ENCODE results near the gene AQP1.

AQP1 gene

DNA sequence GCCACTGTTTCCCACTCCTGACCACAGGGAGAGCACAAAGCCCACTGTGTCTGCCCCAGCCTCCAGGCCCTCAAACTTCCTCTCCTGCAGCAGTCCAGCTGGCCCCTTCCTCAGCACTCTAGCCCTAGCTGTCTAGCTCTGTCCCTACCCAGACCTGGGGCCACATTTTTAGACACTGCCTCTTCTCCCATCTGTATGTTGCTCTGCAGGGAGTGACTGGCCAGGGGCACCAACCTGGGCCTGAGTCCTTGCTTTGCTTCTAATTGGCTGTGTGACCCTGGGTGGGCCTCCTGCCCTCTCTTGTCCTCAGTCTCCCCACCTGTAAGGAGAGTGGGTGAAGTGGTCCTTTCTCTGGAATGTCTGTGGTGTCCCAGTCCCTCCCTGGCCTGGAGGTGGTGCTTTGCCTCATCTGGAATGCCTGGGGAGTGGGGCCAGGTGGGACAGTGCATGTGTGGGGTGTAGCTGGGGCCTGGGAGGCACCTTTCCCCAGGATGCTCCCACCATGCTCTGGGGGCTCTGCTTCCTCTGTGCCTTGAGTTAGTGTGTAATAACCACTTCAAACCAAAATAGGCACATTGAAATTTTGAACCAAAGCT, 25.1 kb downstream of the AQP1 start:
- no peak for DNase-seq (ENCODE audit: low read depth)

DNA sequence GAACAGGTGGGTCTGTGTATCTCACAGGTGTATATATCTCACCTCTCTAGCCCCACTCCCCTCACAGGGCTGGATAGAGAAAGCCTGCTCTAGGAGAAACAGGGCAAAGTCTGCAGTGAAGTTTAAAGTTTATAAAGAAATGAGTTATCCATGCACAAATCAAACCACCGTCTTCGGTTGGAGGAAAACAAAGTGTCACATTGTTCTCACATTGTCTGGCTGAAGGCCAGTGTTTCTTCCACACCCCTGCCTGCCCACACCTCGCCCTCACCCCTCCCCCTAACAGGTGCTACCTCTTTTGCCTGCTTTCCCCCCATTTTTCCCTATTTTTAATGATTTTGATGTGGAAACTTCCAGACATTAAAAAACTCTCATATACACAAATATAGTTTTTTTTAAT, 25.8 kb downstream of the AQP1 start:
- DNase-seq (ENCODE audit: low read depth) = no peak

DNA sequence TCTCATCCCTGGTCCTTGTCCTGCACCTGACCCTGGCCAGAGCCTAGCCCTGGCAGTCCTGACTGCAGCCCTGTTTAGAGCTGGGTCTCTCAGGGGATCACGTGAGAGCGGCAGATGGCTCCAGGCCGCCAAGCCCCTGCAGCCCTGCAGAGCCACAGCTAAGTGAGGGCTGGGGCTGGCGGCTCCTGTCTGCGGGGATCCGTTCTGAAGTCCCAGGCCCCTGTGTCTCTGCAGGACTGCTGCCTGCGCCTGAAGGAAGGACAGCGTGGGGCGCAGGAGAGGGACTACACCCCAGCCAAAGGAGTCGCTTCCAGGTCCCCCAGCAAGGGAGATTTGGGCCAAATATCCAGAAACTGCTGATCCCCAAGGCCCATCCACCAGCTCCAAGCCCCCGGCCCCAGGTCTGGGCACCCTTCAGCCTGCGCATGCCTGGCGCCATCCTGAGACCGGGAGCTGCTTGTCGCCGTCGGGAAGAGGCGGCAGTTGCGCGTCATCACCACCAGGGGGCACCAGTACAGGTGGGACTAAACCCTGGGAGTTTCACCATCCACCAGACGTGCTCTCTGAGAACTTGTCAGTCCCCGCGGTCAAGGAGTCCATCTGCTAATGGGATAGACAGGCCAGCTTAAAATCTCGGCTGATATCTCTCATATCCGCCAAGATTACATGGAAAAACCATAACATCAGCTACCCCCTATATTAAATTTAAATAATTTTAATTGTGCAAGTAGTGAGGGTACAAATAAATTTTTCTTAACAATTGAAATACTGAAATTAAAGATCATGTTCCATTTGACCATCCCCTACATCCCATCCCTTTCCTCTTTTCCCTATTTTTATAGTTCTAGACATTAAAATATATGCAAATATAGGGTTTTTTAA, 27.0 kb downstream of the AQP1 start:
- DNase-seq (ENCODE audit: low read depth) = peak; percentile 15

DNA sequence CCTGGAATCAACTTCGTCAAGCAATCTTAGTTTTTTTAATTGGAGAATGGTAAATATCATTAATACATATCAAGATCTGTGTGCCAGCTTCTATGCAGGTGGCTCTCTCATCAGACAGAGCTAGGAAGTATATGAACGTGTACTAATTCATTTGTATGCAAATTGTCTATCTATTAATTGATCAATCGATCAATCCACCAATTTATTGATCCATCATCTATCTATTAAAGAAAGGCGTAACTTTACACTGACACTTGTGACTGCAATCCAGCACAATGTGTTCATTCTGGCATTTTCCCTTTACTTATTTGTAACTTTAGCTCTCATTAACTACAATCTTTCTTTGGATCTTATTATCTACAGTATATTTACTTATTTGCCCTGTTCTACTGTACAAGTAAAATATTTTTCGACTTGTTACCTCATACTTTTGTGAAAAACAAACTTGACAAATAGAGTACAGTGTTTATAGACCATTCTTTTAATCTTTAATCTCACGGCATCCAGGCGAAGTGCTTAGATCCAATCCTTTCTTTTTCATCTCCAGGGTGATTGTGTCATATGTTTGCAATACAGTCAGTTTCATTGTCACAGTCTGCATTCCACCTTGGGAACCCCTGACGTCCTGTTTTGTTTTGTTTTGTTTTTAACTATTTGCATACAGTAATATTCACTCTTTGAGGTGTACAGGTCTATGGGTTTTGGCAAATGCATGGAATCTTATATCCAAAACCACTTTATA, 30.1 kb downstream of the AQP1 start:
- no peak for DNase-seq (ENCODE audit: low read depth)

DNA sequence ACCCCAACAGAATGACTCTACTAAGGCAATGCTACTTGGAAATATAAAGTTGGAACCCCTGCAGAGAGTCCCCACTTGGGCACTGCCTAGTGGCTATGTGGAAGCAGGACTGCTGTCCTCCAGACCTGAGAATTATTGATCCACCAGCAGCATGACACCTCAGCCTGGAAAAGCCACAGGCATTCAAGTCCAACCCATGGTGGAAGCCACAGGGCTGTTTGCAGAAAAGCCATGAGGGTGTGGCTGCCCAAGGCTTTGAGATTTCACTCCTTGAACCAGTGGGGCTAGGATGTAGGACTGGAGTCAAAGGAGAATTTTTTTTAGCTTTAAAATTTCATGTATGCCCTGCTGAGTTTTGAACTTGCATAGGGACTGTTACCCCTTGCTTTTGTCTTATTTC, 38.5 kb downstream of the AQP1 start:
- DNase-seq (ENCODE audit: low read depth) = no peak

DNA sequence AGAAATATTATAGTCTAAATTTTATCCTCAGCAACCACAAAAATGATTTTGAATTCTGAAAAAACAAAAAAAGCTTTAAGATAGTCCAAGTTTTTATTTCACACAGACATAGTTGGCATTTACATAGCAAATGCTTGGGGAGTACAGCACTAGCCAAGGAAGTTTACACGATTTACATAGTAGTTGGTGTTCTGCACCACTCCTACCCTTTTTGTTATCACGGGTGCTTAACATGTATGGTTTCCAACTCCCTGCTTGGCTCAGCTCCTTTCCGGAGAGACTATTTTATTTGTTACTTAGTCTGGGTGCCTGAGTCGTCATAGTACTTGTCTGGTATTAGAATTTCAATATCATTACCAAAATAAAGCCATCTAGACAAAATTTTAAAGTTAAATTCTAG, 43.3 kb downstream of the AQP1 start:
- DNase-seq (ENCODE audit: low read depth) = no peak

DNA sequence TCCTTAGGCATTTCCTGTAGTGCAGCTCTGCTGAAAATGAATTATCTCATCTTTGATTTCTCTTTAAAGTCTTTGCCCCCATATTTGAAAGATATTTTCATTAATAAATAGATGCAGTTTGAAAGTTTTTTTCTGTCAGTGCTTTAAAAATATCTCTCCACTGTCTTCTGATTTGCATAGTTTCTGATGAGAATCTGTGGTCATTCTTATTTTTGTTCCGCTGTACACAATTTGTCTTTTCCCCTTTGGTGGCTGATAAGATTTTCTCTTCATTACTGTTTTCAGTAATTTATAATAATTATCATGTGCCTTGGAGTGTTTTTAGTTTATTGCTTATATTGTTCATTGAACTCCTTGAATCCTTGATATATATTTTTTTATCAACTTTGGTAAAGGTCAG, 45.1 kb downstream of the AQP1 start:
- no peak for DNase-seq (ENCODE audit: low read depth)

DNA sequence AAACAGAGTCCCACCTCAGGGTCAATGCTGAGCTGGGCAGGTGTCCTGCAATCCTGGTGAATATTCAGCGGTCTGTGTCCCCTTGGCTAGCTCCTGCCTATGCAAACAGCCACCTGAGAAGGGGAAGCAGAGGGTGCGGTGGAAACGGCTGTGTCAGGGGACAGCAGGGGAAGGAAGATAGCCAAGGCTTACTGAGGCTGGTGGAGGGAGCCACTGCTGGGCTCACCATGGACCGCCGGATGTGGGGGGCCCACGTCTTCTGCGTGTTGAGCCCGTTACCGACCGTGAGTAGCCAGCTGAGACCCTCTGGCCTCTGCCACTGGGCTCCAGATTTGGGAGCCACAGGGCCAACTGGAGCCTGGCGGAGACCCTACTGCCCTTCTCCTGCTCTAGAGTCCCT, 52.2 kb downstream of the AQP1 start, which contains the start of gene GHRHR:
TSS of gene GHRHR (plus strand) at position 112 of the 400 bp plus-strand sequence. CDS start at position 228, 116 bp downstream.
- no peak for DNase-seq (ENCODE audit: low read depth)

DNA sequence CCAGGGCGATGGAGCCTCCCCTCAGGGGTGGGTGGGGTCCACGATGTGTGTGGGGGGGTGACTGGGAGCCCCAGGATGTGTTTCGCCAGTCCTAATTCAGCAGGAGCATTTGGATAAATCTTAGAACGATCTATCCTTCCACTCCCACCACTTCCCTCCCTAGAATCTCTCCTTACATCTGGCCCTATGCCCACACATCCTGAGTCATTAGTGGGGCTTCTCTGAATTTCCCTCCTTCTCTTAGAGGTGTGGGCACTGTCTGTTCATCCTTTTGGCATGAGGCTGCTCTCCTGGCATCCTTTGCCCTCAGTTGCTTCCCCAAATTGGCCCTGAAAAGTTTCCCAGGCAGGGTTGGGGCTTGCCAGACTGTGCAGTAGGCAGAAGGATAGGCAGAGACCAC, 53.7 kb downstream of the AQP1 start:
- no peak for DNase-seq (ENCODE audit: low read depth)

DNA sequence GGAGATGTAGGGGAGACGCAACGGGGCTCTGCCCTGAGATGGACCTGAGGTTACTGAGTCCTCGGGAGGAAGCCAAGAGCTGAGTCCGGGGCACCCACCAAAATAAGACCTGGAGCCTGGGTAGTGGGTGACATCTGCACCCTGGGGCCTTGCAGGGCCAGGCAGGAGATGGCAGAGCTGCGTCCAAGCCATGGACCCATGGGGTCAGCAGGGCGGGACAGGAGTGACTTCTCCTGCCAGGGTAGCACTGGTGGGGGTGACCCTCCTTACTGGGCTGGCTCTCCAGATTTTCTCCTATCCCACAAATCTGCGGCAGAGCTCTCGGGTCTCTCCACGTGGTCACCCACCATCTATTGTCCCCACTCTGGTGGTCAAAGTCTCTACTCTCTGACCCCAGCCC, 54.2 kb downstream of the AQP1 start:
- no peak for DNase-seq (ENCODE audit: low read depth)

DNA sequence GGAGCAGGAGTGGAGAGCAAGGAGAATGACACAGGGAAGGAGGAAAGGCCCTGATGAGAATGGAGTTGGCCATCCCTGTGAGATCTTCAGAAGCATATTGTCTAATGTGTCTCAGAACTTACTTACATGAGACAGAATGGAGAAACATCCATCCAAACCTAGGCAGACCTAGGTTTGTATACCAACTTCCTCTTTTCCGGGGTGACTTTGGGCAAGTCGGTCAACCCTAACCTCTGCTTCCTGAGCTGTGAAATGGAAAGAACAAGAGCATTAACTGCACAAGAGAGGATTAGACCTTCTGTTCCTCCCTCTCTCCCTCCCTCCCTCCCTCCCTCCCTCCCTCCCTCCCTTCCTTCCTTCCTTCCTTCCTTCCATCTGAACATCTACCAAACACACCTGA, 56.6 kb downstream of the AQP1 start:
- DNase-seq (ENCODE audit: low read depth) = no peak

DNA sequence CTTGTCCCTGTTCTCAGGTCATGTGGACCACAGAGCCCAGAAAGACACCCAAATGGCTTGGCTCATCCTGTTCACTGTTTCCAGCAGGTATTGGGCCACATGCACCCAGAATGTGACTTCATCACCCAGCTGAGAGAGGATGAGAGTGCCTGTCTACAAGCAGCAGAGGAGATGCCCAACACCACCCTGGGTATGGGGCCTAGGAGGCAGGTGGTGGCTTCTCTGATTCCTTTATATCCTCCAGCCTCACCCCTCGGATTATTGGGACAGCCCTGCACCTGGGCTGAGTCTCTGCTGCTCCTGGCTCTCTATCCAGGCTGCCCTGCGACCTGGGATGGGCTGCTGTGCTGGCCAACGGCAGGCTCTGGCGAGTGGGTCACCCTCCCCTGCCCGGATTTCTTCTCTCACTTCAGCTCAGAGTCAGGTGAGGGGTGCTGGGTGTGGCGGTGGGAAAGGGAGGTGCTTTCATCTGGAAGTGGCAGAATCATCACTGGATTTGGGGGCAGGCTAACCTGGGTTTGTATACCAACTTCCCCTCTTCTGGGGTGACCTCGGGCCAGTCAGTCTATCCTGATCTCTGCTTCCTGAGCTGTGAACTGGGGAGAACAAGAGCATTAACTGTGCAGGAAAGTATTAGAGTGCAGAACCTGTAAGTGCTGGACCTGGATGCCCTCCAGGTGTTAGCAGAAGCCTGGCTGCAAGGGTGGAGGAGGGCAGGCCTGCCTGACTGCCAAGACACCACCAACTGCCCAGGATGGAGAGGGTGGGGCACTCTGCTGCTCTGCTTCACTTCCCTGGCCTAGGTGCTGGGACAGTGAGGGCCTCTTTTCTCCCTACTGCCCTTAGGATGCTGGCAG, 57.3 kb downstream of the AQP1 start:
- DNase-seq (ENCODE audit: low read depth) = no peak

DNA sequence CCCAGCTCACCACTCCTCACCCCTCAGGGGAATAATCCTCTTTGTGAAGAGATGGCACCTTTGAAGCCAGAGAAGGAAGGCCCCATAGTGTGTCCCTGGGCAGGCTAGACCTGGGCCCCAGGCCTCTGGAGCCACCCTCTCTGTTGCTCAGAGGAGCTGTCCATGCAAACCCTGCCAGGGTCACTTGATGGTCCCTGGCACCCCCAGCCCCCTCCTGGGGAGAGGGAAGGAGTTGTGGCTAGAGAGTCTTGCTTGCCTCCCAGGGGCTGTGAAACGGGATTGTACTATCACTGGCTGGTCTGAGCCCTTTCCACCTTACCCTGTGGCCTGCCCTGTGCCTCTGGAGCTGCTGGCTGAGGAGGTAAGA, 57.9 kb downstream of the AQP1 start:
- no peak for DNase-seq (ENCODE audit: low read depth)

DNA sequence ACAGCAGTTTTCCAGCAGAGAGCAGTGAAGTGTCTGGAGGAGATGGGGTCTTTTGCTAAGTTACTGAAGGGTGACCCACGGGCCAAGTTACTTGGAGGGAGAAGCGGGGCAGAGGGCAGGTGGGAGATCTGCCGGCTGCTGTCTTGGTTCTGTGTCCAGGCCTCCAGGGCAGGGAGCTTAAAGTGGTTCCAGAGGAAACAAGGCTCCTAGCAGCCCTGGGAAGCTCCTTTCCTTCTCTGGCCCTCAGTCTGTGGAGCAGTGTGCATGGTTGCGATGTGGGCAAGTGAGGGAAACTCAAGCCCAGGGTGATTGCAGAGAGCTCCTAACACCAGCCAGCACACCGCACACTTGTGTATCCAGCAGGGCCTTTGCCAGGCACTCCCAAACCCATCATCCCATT, 58.4 kb downstream of the AQP1 start:
- DNase-seq (ENCODE audit: low read depth) = no peak

DNA sequence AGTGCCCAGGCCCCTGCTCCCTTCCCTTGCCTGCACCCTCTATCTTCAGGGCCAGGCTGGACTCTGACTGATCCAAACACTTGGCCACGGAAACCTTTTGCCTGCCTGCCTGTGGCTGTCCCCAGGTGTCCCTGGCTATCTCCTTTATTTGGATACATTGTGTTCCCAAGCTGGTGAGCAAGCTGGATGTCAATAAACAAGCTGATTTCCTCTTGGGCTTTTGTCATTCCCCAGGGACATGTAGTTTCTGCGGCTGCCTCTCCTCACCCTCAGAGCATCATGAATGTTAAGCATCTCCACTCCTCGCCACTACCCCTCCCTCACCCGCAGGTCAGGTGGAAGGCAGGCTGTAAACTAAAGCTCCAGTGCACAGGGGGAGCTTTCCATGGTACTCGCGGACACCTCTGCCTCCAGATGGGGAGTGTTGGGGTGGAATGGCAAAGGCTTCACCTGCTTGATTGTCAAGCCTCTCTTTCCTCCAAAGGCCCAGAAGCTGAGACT, 59.0 kb downstream of the AQP1 start:
- DNase-seq (ENCODE audit: low read depth) = no peak

DNA sequence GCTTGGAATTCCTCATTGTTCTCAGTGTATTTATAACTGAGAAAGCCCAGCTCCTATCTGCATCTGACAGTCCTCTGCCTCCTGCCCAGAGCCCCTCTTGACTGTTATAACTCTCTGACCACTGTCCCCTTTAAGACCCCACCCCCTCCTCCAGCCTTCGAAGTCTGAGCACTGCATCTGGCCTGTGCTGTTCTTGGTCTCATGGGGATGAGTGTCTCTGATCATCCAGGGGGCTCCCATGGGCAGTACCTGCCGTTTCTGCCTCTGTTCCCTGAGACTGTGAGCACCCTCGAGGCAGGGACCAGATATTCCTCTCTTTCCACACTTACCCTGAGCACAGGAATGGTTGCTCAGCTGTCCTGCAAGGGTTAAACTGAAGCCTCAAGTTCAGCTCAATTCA, 59.8 kb downstream of the AQP1 start:
- DNase-seq (ENCODE audit: low read depth) = no peak

DNA sequence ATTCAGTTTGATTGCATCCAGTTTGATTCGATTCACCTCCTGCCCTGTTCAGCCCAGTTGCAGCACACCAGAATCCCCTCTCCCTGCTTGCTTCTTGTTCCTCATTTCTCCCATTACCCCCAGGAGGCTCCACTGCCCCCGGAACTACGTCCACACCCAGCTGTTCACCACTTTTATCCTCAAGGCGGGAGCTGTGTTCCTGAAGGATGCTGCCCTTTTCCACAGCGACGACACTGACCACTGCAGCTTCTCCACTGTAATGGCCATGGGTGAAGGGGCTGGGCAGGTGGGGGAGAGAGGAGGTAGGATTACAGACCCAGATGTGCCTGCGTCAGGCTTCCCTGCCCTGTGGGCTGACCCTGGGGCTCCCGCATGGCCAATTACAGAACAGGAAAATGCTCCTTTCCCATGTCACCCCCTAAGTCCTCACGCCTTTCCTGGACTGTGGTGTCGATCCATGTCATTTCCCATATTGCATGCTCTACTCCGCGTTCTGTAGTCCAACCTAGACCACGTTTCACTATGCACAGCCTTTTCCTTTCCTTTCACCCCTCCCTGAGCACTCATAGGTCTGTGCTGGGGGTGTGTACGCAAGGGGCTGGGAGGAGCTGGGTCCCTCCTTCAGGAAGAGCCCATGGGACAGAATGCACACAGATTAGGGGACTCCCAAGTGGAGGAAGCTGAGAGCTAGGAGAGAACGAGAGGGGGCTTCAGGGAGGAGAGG, 60.3 kb downstream of the AQP1 start:
- DNase-seq (ENCODE audit: low read depth) = no peak

DNA sequence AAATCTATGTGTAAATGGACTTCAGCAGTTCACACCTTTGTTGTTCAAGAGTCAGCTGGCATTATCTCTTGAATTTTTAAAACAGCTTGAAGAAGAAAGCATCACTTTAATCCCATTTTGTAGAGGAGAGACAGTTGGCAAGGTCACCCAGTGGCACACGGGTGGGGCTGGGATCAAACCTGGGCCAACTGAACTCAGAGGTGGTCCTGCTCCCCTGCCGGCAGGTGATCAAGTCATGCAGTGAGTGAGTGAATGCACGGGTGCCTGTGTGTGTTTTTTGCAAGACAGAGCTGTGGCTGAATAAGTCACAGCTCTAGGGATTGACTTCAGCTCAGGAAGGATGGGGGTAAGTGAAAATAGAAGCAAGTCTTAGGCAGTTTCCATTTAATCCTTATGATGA, 61.6 kb downstream of the AQP1 start:
- no peak for DNase-seq (ENCODE audit: low read depth)

DNA sequence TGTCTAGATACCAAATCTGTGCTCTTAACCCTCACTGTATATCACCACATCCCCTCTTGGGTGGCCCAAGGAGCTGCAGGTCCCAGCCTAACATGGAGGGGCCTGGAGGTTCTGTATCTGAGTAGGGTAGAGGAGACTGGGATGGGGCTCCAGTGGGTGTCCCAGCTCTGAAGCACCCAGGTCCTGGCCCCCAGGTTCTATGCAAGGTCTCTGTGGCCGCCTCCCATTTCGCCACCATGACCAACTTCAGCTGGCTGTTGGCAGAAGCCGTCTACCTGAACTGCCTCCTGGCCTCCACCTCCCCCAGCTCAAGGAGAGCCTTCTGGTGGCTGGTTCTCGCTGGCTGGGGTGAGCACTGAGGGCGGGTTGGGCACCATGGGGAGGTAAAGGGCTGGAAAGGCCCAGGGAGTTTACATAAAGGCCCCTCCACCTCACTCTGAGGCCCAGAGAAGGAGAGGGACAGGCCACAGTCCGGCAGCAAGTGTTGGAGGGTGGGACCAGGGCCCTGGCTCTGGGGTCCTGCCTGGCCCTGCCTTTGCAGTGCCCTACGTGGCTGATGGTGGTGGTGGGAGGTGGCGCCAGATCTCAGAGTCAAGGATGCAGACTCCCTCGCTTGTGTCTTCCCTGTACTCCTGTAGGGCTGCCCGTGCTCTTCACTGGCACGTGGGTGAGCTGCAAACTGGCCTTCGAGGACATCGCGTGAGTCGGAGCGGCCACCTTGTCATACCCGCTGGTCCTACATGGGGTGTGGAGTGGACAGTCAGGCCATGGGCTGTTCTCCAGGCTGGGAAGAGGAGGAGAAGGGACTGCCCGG, 62.3 kb downstream of the AQP1 start:
- DNase-seq (ENCODE audit: low read depth) = no peak

DNA sequence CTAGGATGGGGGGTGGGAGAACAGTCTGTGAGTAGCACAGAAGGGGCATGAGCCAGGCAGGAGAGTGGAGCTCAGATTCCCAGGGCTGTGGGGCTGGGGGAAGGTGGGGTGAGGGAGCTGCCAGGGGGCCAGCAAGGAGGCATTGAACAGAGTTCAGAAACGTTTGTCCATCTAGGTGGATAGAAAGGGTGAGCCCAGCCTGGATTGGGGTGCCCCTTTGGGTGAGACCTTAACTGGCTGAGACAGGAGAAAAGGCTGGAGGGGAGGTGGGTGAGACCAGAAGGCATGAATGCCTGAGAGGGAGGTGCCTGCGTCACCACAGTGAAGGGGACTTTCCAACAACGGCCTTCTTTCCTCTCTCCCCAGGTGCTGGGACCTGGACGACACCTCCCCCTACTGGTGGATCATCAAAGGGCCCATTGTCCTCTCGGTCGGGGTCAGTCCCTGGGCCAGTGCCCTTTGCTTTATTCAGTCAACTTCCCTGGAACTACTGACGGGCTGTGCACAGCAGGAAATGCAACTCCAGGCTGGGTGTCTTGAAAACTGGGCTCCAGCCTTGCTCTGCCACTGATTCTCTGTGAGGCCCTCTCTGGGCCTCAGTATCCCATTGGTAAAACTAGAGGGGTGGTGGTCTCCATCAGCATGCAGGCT, 63.1 kb downstream of the AQP1 start:
- DNase-seq (ENCODE audit: low read depth) = no peak
